Transverse colon (tissue), 4 donors: ENCODE measurements around the gene SPRR1A. TPM values are rescaled to one million over a fixed set of nuclear protein-coding genes. Genes with fewer than 3 reads are reported as not detected.

Source experiments
- DNase-seq: peaks from one replicate; pipeline ENCODE4 v3.0.0-alpha.2; 2019
- H3K27ac ChIP-seq, 4 donors: fragments of 200-600 bp; sonication (generic); 2 replicates each; pipeline ENCODE4 v1.5.1; 2016 to 2018; ENCODE audit warnings: inconsistent platforms in 4 of 4
- H3K27me3 ChIP-seq: fragments of 200-600 bp; sonication (generic); 2 replicates; pipeline ENCODE4 v1.5.1; 2017; ENCODE audit warnings: inconsistent platforms
- H3K36me3 ChIP-seq, 4 donors: fragments of 200-600 bp; sonication (generic); 2 replicates each; pipeline ENCODE4 v1.5.1; 2017 to 2019; ENCODE audit warnings: inconsistent platforms in 4 of 4
- H3K4me1 ChIP-seq, 4 donors: fragments of 200-600 bp; sonication (generic); 2 replicates each; pipeline ENCODE4 v1.5.1; 2017 to 2020; ENCODE audit warnings: inconsistent platforms in 4 of 4
- H3K4me3 ChIP-seq, 4 donors: fragments of 200-600 bp; sonication (generic); 1 replicate in 1 of 4; 2 replicates in 3 of 4; pipeline versions ENCODE4 v1.5.1 to v1.6.1; 2017 to 2019; ENCODE audit warnings: inconsistent platforms in 4 of 4
- H3K9me3 ChIP-seq, 2 donors: fragments of 200-600 bp; sonication (generic); 2 replicates each; pipeline ENCODE4 v1.5.1; 2017 to 2019; ENCODE audit warnings: inconsistent platforms in 2 of 2
- EP300 ChIP-seq: sonication (generic); formaldehyde crosslinking; IDR thresholded peaks from one replicate; pipeline ENCODE4 v1.6.1; 2017; ENCODE audit warnings: antibody characterized with exemption, low read depth
- POLR2A ChIP-seq: fragments of 450-650 bp; IDR thresholded peaks from one replicate; pipeline ENCODE4 v1.6.1; 2016; ENCODE audit warnings: antibody characterized with exemption, mild to moderate bottlenecking, moderate library complexity
- POLR2AphosphoS5 ChIP-seq, 3 donors: sonication (generic); formaldehyde crosslinking; IDR thresholded peaks; one replicate each; pipeline ENCODE4 v1.6.1; 2016; ENCODE audit warnings: antibody characterized with exemption in 3 of 3
- WGBS, 2 donors: methylation state at CpG; one replicate each; pipeline ENCODE4 v1.1.5; 2018; ENCODE audit warnings: low coverage in 1 of 2; 5-methylcytosine and 5-hydroxymethylcytosine counted together
- in situ Hi-C, 4 donors: fragments of 200-750 bp; cut with MboI; loops; one replicate each; pipeline versions ENCODE4 v1.15.0 to v1.15.1; 2017; ENCODE audit warnings: low sequenced_read_pairs in 3 of 4, low pct_ligation_motif_present in 1 of 4, low pct_unique_long_range_greater_than_20kb in 1 of 4
- intact Hi-C: fragments of 100-400 bp; cut with DNase I; formaldehyde crosslinking; loops from one replicate; pipeline ENCODE4 v1.15.1; 2023; ENCODE audit warnings: low total_unique reads
- total RNA-seq, 4 donors: library from RNA; depleted of rRNA; stranded (reverse); fragments of >200 nt; gene quantifications; one replicate each; pipeline ENCODE4 v1.1.0, GENCODE V29; 2016
- TF ChIP-seq, protein P1 (sequence below), 5 experiments: fragments of 200-600 bp in 3 of 5; fragments of 450-650 bp in 2 of 5; sonication (generic) in 3 of 5; IDR thresholded peaks; 1 replicate in 2 of 5; 2 replicates in 3 of 5; pipeline ENCODE4 v1.5.1; 2016 to 2017; ENCODE audit warnings: antibody characterized with exemption in 5 of 5, inconsistent platforms in 3 of 5, mild to moderate bottlenecking in 2 of 5, moderate library complexity in 1 of 5

Gene SPRR1A
- total RNA-seq, 4 donors from 2014 or later: not detected

DNA sequence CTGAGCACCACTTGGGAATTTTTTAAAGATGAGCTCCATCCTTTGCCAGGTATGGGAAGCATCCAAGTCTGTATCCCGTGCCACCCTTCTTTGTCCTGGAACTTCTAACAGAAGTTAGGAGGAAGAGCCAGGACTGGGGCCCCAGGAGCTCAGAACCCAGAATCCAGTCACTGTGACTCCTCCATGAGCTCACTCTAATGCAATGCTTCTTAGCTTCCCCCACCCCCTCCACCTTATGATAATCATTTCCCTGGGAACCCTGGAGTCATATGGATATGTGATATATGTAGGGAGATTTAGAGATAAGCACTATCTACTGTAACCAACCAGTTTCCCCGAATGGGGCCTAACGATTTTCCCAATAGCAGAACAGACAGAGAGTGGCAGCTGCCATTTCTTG, 37.6 kb upstream of the SPRR1A start:
- intact Hi-C loops (no loop called here), in situ Hi-C loops (no loop called here)
- 71 to 72% methylated on average over 2 to 3 of the region's 3 CpGs for WGBS, 2 donors
- TF ChIP-seq POLR2AphosphoS5 (IDR thresholded peaks at IDR 0.05) (no peak), EP300 (no peak), POLR2A (no peak)
- TF ChIP-seq, protein P1, sequence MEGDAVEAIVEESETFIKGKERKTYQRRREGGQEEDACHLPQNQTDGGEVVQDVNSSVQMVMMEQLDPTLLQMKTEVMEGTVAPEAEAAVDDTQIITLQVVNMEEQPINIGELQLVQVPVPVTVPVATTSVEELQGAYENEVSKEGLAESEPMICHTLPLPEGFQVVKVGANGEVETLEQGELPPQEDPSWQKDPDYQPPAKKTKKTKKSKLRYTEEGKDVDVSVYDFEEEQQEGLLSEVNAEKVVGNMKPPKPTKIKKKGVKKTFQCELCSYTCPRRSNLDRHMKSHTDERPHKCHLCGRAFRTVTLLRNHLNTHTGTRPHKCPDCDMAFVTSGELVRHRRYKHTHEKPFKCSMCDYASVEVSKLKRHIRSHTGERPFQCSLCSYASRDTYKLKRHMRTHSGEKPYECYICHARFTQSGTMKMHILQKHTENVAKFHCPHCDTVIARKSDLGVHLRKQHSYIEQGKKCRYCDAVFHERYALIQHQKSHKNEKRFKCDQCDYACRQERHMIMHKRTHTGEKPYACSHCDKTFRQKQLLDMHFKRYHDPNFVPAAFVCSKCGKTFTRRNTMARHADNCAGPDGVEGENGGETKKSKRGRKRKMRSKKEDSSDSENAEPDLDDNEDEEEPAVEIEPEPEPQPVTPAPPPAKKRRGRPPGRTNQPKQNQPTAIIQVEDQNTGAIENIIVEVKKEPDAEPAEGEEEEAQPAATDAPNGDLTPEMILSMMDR (IDR thresholded peaks at IDR 0.05): no peak
- H3K27me3 ChIP-seq: no peaks in the 10 kb centered on the region
- H3K4me3 ChIP-seq: no peak overlapping the region
- no peaks in the 10 kb centered on the region for H3K9me3 ChIP-seq
- H3K36me3 ChIP-seq: no peaks in the 10 kb centered on the region
- no peak for DNase-seq
- H3K4me1 ChIP-seq: no peaks in the 10 kb centered on the region
- H3K27ac ChIP-seq: no peak overlapping the region

DNA sequence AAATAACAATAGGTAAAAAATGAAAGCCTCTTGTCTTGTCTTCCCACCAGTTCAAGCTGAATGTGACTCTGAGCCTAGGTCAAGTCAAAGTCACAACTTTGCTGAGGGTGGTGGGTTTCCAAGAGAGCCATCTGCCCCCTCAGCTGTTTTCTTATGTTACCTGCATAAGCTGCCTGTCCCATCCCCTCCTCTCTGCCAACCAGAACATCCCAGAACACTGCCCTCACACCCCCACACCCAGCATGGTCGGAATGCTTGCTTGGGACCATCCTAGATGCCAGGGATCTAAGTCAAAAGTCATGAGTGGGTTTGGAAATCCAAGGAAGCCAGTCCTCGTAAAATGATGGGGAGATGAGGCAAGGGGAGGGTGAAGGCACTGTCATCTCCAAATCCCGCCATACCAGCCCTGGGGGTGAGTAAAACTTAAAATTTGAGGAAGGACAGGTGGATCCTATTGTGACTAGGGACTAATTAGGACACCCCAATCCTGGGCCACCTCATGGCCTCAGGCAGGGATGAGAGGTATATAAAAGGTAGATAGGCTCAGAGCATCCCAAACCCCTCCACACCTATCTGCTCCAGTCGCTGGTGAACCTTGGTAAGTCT, 37.1 kb upstream of the SPRR1A start, which contains the start of gene SPRR5:
TSS of gene SPRR5 (plus strand) at position 556 of the 606 bp plus-strand sequence. CDS start 1,349 bp downstream, outside the sequence.
- no peaks in the 10 kb centered on the region for H3K36me3 ChIP-seq
- H3K9me3 ChIP-seq: no peaks in the 10 kb centered on the region
- TF ChIP-seq POLR2A (no peak), EP300 (no peak), POLR2AphosphoS5 (IDR thresholded peaks at IDR 0.05) (no peak)
- TF ChIP-seq, protein P1 (IDR thresholded peaks at IDR 0.05): no peak
- no peak within 1 kb of the TSS for H3K4me3 ChIP-seq
- no peaks in the 10 kb centered on the region for H3K27me3 ChIP-seq
- H3K4me1 ChIP-seq: no peaks in the 10 kb centered on the region
- WGBS, 2 donors: 53% methylated on average over 4 of the region's 4 CpGs; no CpG with 5 or more reads in 1 of the 2 donors
- in situ Hi-C loops (no loop called here), intact Hi-C loops (no loop called here)
- H3K27ac ChIP-seq: no peak within 1 kb of the TSS
- no peak for DNase-seq

DNA sequence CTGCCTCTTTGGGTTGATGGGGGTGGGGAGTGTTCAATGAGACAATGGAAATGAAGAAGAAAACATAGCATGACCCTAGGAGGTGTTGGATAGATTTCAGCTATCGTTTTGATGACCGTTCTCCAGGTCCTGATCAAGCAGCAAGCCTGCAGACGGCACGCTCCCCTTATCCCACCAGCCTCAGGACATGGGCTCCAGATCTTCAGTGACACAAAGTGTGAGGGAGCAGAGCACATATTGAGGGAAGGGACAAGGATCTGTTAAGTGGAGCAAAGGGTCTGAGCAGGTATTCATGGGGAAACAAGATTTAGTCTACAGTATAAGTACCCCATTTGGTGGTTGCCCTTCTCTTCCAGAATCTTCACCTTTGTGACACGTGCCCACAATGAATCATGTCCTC, 32.2 kb upstream of the SPRR1A start:
- no peak overlapping the region for H3K4me3 ChIP-seq
- 80 to 93% methylated on average over 4 to 5 of the region's 5 CpGs for WGBS, 2 donors
- H3K4me1 ChIP-seq: no peaks in the 10 kb centered on the region
- in situ Hi-C loops: no loop called here
- H3K27ac ChIP-seq: no peak overlapping the region
- H3K9me3 ChIP-seq: no peaks in the 10 kb centered on the region
- intact Hi-C loops: no loop called here
- no peak for DNase-seq
- H3K27me3 ChIP-seq: no peaks in the 10 kb centered on the region
- no peak for TF ChIP-seq POLR2A
- TF ChIP-seq POLR2AphosphoS5 (IDR thresholded peaks at IDR 0.05): no peak
- TF ChIP-seq EP300: no peak
- TF ChIP-seq, protein P1 (IDR thresholded peaks at IDR 0.05): no peak
- no peaks in the 10 kb centered on the region for H3K36me3 ChIP-seq

DNA sequence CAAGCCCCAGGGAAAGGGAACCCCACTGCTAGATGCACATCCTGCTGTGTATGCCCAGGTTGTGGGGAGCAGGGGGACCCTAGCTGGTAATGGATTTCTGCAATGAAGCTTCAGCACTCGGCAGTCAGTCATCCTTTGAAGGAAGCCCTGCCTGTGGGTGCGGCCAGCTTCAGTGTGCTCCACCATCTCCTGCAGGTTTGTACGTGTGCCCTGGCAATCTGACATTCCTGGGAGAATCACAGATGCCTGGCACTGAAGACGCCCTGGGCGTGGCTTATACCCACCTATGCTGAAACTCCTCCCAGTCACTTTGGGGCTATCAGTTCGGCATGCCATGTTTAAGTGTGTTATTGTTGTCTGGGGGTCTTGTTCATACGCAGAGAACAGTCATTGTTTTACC, 30.1 kb upstream of the SPRR1A start:
- WGBS, 2 donors: 71 to 73% methylated on average over 2 to 7 of the region's 7 CpGs
- Histone ChIP-seq H3K4me3 (no peak overlapping the region), H3K27me3 (no peaks in the 10 kb centered on the region), H3K27ac (no peak overlapping the region), H3K4me1 (no peaks in the 10 kb centered on the region), H3K9me3 (no peaks in the 10 kb centered on the region), H3K36me3 (no peaks in the 10 kb centered on the region)
- DNase-seq: no peak
- in situ Hi-C loops (no loop called here), intact Hi-C loops (no loop called here)
- TF ChIP-seq POLR2A (no peak), EP300 (no peak), POLR2AphosphoS5 (IDR thresholded peaks at IDR 0.05) (no peak)
- TF ChIP-seq, protein P1 (IDR thresholded peaks at IDR 0.05): no peak
